NAMALWA (cell line): ENCODE data around the gene DCC.

Experiments used
- DNase-seq: peaks from one replicate; pipeline ENCODE4 v3.0.0-alpha.2; 2015; ENCODE audit warnings: low spot score

Gene DCC

GRCh38 chr18:52813635-52814416, 473.8 kb downstream of the DCC start:
- no peak for DNase-seq

GRCh38 chr18:52815651-52816050, 475.7 kb downstream of the DCC start:
- DNase-seq = no peak

- DNase-seq = no peak
Measured at GRCh38 chr18:52816121-52816520, 476.1 kb downstream of the DCC start.

DNA sequence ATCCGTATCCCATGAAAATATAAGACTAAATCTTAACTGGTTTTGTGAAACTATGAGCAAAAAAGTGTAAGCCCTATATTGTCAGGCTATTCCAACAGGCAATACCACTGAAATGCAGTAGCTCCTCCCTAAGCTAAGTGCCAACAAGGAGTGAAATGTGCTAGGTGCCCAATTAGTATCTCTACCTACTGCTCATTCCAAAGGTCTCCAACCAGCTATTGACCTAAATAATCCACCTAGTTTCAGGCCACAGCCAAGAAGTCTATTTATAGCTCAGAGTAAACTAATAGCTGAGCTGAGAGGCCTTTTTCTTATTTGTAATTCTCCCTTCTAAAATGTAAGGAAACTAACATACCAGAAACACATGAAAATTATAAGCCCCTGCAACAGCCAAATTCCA, 482.2 kb downstream of the DCC start:
- no peak for DNase-seq

DNA sequence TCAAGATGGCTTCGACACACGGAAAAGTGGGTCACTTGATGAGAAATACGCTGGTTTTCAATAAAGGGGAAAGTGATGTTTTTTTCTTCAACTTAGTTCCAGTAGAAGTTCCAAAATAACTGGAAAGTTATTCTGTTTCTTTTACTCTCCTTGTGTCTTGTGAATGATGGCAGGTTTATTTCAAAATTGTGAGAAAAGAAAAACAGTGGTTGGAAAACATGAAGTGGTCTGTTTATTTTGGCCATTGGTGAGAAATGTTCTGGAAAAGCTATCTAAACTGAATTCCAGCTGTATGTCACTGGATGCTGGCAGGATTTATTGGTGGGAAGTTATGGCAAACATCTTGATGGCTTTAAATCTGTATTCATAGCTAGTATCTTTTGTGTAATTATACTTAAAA, 484.1 kb downstream of the DCC start:
- DNase-seq = no peak

- no peak for DNase-seq
Measured at GRCh38 chr18:52826994-52827393, 487.0 kb downstream of the DCC start.

- DNase-seq = no peak
Measured at GRCh38 chr18:52829320-52829719, 489.3 kb downstream of the DCC start.

- no peak for DNase-seq
Measured at GRCh38 chr18:52829876-52830405, 489.9 kb downstream of the DCC start.

DNA sequence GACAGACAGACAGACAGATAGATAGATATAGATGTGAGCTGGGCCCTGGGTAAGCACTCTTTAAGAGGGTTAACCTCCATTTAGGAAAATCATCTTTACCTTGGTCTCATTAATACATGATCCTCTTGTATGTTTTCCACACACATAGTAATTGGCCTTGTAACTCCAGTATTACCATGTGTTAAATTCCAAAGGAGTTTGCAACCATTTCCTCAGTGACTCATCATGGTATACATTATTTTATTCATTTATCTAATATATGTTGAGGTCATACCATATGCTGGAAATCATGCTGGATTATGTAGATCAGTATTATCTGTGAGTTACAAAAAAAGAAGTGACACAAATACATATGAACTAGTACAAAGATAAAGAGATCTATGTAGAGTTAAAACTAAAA, 504.3 kb downstream of the DCC start:
- DNase-seq = no peak

GRCh38 chr18:52845036-52845435, 505.0 kb downstream of the DCC start:
- DNase-seq = no peak

- no peak for DNase-seq
Measured at GRCh38 chr18:52850031-52850560, 510.1 kb downstream of the DCC start.

DNA sequence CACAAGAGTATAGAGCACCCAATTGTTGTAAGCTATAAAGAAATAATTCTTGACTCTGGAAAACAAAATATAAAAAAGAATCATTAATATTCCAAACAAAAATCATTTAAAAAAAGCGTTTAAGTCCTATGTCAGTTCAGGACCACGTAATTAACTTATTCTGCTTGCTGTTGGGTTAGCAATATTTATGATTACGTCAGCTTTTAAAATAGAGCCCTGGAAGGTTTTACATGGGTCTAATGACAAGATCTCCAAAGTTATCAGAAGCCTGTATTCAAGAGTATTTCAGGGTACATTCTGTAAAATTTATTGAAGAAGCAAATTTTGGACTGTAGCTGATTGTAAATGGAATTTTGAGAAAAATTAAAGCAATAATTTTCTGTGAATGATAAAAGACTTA, 521.6 kb downstream of the DCC start:
- DNase-seq = no peak

DNA sequence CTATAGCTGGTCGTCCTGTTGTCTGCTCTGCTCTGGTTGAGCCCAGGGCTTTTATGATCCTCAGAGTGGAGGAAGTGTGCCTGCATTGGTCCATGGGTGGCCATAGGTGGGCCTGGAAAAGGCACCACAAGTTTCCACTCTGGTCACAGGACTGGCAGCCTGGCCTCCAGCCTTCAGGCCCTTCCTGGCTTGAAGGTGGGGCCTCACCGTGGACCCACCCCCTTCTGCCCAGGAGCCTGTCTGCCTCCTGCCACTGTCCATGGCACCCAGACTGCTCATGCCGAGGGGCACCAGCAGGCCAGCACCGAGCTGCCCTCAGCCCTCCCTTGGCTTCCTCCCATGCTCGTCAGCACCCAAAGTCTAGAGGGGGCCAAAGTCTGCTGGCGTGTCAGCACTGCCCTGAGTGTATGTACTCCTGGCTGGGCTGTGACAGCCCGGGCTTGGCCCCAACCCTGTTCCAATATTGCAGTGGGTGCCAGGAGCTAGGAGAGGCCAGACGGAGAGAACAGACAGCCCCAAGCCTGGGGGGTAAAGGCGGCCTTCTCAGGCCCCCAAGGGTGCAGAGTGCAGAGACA, 529.4 kb downstream of the DCC start:
- DNase-seq = no peak

DNA sequence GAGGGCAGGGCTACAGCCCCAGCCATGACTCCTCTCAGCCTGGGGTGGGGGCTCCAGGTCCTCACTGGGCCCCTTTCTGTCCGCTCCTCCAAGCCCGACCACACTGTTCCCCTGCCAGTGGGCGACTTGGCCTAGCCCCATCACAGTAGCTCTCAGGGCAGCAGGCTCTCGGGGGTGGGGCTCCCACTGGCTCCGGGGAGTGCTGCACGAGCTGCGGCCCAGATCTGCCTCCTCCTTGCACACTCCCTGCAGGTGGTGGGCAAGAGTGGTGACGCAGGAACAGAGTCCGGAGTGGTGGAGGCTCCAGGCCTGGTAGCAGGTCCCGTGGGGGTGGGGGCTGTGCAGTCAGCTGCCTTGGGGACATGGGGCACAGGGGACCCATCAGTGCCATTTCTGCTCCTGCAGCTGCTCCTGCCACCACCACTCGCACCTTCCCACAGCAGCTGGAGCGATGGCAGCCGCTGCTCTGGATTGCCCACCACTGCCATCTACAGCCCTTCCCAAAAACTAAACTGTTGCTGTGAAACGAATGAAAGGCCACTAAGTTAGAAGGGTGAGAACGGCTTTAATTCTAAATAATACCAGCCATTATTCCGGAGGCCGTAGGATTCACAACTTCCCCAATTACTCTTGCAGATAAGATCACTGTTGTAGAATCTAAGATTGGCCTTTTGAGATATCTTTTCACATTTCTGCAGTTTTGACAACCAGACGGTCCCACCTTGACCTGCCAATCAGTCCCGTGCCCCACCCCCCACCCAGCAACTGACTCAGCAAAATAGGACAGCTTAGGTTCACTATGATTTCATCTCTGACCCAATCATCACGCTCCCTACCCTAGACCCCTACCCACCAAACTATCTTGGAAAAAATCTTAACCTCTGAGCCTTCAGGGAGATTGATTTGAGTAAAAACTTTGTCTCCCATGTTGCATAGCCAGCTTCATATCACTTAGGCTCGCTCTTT, 530.2 kb downstream of the DCC start:
- DNase-seq = no peak

DNA sequence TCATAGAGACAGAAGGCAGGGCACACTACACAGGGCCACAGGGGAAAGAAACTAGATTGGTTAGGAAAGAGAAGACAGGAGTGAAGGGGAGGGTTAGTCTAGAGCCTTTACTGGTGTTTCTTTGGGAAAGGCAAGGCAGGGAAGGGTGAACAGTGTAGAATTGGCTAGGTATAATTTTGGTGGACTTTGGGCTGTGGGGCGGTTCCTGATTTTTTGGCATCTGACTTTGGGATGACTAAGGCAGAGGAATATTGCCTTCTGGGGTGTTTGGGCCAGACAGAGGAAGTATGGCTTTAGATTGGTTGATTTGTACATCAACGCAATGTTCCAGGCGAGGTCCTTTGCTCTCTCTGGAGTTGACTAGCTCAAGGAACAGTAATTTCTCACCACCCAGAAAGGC, 534.8 kb downstream of the DCC start:
- no peak for DNase-seq

DNA sequence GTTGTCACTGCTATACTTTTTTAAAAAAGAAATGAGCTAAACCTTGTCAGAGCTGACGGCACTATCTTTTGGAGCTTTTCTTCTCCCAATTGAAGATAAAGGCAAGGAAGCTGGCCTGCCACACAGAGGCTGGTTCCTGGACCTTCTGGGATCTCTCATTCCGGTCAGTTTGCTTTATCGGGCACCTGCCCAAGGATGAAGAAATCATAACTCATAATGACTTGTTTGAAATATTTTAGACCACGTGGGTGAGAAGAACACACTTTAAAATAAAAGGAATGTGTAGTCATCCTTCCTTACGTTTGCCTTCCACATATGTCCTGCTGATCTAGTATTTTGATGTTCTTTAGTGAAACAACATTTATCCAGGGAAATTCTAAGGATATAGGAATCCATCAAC, 535.7 kb downstream of the DCC start:
- no peak for DNase-seq

GRCh38 chr18:52888014-52888413, 548.0 kb downstream of the DCC start:
- peak; percentile 18 for DNase-seq

- DNase-seq = no peak
Measured at GRCh38 chr18:52894801-52895200, 554.8 kb downstream of the DCC start.

DNA sequence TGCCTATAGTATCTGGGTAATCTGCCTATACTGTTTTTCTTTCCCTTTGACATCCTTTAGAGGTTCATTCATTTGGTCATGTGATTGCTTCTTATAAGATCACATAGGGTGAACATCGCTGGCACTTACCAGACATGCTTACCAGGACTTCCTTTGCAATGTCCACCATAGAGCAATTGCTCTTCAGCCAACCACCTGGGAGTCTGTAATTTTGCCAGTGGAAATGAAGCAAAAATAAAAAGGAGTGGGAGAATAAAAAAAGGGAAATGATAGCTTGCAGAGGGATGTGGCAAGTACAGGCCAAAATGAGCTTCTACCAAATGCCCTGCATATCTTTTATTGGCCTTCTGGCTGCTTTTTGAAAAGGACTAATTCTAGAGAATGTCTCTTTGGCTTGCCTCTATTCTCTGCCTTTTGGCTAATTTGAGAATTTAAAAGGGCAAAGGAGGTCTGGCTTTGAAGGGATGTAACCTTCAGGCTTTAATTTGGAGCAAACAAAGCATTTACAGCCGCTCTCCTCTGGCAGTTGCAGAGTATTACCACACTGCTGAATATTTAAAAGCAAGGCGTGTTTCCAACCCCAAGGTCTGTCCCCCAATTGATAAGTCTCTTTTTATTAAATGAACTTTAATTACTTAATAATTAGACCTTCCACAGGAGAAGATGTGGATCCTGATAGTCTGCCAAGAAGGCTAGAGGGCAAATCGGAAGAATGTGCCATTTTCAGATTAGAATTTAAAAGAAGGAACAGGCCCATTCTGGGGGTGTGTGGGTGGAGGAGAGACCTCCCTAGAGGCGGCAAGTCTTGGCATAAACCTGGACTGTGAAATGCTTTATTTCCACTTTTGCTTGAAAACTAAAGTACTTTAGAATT, 557.9 kb downstream of the DCC start:
- no peak for DNase-seq

DNA sequence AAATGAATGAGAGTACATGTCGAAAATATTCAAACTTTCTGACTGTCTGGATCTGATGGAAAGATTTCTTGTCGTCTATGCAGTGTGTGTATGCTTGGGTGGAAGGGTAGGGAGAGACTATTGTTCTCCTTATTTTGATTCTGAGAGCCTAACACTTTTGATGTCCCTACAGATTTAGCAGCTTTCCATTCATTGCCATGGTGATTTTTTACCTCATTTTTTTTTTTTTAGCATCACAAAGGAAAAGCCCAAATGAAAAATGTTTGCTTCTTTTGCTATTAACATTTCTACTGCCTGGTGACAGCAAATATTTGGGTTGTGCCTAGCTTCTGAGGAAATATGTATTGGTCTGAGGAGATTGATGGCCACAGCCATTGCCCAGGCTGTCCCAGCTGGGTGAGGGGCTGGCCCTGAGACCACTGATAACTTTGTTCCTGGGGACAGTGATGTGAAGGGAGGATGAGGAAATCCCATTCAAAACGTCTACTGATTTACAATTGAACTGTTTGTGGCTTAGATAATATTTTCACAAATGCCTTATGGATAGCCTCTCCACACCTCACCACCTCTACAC, 558.6 kb downstream of the DCC start:
- no peak for DNase-seq

- DNase-seq = no peak
Measured at GRCh38 chr18:52902188-52902587, 562.2 kb downstream of the DCC start.
